ENCODE data around the gene TOX2.

Gene TOX2

GRCh38 chr20:44075950-44076232 is 161.2 kb downstream of the TOX2 start:
- no peak for DNase-seq (ENCODE audit: low read depth)

GRCh38 chr20:44079291-44079690 is 164.6 kb downstream of the TOX2 start:
- peak; percentile 42 for DNase-seq (ENCODE audit: low read depth)

GRCh38 chr20:44080064-44080463 is 165.4 kb downstream of the TOX2 start:
- peak; percentile 48 for DNase-seq (ENCODE audit: low read depth)

DNA sequence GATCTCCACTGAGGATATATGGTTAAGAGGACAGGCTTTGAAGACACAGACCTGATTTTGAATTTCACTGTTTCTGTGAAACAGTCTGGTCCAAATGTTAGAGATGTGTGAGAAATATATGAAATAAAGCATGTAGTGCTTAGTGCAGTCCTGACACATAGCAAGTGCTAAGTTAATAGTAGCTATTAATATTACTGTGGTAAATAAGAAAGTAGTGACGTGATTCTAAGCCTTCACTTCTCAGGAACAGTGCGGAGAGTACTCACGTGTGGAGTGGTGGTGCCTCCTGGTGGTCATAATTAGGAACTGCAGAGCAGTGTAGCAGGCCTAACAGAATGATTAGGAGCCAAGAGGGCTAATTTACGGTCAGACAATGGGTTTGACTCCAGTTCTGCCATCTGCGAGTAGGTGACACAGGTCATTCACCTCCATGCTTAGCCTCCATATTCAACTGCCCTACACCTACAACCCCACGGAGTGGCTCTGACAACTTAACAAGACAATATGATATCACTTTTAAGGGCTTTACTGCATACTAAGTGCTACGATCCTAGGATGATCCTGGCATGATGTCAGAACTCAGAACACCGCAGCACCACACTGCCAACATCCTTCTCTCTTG is 166.1 kb downstream of the TOX2 start:
- DNase-seq (ENCODE audit: low read depth): peak; percentile 89

GRCh38 chr20:44081476-44081875 is 166.8 kb downstream of the TOX2 start:
- no peak for DNase-seq (ENCODE audit: low read depth)

DNA sequence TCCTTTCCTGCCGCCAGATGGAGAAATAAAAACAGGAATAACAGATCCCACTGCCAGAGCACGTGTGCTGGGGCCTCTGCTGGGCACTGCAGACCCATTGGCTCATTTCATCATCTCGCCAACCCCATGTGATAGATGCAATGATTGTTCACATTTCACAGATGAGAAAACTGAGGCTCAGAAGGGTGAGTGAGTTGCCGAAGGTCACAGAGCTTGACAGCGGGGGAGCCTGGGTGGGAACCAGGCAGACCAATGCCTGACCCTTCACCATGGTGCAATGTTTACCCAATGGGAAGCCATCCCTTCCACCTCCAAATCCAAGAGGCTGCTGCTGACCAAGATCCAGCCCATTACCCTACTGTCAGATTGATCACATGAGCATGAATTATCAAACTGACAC is 167.2 kb downstream of the TOX2 start:
- no peak for DNase-seq (ENCODE audit: low read depth)

GRCh38 chr20:44083220-44083933 is 168.7 kb downstream of the TOX2 start:
- DNase-seq (ENCODE audit: low read depth): peak; percentile 70

GRCh38 chr20:44084439-44084838 is 169.8 kb downstream of the TOX2 start:
- no peak for DNase-seq (ENCODE audit: low read depth)

DNA sequence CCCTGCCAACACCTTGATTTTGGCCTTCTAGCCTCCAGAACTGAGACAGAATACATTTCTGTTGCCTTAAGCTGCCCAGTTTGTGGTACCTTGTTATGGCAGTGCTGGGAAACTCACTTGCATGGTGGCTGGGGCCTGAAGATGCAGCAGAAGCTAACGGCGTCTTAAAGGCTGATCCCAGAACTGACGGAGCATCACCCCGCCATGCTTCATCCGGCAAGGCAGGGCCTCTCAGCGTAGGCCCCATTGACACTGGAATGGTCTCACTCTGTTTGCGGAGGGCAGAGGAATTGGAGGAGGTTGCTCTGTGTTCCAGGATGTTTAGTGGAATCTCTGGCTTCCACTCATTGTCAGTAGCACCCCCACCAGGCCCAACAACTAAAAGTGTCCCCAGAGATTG is 170.2 kb downstream of the TOX2 start:
- DNase-seq (ENCODE audit: low read depth): no peak

- DNase-seq (ENCODE audit: low read depth): no peak
Observed at GRCh38 chr20:44085616-44086434, 171.2 kb downstream of the TOX2 start.

GRCh38 chr20:44087051-44087856 is 172.6 kb downstream of the TOX2 start:
- DNase-seq (ENCODE audit: low read depth): no peak

- no peak for DNase-seq (ENCODE audit: low read depth)
Observed at GRCh38 chr20:44087857-44088120, 173.1 kb downstream of the TOX2 start.

DNA sequence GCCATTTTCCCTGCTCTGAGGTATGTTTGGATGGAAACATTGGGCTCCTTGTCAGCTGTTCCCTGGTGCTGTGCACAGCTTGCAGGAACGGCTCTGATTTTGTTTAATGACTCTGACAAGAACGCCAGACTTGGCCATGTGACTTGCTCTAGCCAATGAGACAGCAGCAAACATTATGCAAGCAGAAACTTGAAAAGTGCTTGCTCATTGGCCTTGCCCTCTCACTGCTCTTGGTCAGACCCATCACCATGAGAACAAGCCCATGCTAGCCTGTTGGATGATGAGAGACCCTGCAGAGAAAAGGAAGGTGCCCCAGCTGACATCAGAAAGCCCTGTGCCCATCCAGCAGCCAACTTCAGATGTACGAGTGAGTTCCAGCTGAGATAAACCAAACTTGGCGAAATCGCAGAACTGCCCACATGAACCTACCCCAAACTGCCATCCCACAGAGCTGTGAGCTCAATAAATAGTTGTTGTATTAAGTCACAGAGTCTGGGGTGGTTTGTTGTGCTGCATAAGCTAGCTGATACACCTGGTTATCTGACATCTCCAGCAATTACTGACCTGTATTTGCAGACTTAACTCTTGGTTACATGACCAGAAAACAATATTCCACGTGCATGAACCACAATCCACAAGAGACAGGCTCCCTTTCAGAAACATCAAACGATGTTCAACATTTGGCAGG is 175.5 kb downstream of the TOX2 start:
- peak; percentile 71 for DNase-seq (ENCODE audit: low read depth)

- no peak for DNase-seq (ENCODE audit: low read depth)
Observed at GRCh38 chr20:44091026-44091425, 176.4 kb downstream of the TOX2 start.

DNA sequence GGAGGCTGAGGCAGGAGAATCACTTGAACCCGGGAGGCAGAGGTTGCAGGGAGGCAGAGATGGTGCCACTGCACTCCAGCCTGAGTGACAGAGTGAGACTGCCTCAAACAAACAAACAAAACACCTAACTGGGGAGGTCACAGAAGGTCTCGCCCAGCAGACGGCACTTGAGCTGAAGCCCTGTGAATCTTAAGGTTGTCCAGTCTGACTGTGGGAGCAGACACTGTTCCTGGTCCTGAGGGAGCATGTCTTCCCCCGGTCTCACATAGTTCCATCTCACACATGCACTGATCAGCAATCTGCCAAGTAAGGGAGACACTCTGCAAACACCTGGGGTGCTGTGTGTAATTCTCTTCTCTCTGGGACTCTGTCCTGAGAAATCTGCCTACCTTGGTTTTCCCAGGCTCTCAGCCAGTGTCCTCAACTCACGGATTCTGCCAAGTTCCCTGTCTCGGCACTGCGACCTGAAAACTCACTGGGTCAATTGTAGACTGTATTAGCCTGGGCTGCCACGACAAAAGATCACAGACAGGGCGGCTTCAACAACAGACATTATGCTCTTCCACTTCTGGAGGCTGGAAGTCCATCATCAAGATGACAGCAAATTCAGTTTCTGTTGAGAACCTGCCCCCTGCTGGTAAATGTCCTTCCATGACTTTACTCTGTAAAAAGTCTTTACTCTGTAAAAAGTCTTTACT is 178.0 kb downstream of the TOX2 start:
- peak; percentile 76 for DNase-seq (ENCODE audit: low read depth)

- DNase-seq (ENCODE audit: low read depth): no peak
Observed at GRCh38 chr20:44093249-44093582, 178.6 kb downstream of the TOX2 start.

DNA sequence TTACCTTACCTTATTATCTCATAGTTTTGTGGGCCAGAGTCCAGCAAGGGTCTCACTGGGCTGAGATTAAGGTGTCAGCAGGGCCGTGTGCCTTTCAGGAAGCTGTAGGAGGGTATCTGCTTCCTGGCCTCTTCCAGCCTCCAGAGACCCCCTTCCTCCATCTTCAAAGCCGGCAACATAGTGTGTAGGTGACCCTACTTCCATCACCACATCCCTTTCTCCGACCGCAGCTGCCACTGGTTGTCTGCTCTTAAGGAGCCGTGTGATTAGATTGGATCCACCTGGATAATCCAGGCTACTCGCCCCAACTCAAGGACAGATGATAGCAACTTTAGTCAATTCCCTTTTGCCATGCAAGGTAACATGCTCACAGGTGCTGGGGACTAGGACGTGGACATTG is 181.2 kb downstream of the TOX2 start:
- no peak for DNase-seq (ENCODE audit: low read depth)

GRCh38 chr20:44097521-44098255 is 183.0 kb downstream of the TOX2 start:
- peak; percentile 25 for DNase-seq (ENCODE audit: low read depth)

- DNase-seq (ENCODE audit: low read depth): no peak
Observed at GRCh38 chr20:44098256-44098630, 183.6 kb downstream of the TOX2 start.

GRCh38 chr20:44098657-44099056 is 184.0 kb downstream of the TOX2 start:
- no peak for DNase-seq (ENCODE audit: low read depth)

DNA sequence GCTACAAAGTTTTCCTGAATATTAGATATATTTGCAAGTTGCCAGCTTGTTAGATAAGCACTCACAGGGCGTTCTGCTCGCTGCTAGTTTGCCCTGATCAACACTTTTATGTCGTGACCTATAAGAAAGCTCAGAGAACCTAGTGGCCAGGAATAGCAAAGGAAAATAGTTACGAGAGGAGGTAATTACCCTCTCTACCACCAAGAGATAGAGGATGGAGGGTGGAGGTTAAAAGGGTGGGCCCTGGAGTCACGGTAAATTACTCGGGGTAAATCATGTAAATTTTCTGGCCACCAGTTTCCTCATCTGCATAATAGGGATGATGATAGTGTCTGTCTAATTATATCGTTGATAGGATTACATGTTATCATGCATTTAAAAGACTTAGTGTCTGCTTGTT is 185.2 kb downstream of the TOX2 start:
- DNase-seq (ENCODE audit: low read depth): no peak

Data from ELR (cell line).